Mesothelial cell of epicardium (in vitro differentiated cells): ENCODE data around the gene VAPB. TPM values are rescaled to one million over a fixed set of nuclear protein-coding genes. Genes with fewer than 3 reads are reported as not detected.

Experiments used
- DNase-seq, 2 experiments: peaks; one replicate each; pipeline ENCODE4 v3.0.0; 2021; ENCODE audit warnings: low spot score in 2 of 2; ENCODE audit not compliant: unreplicated experiment in 2 of 2
- H3K27ac Mint-ChIP-seq: 2 replicates; pipeline ENCODE4 v1.8.0; 2021; ENCODE audit warnings: mixed read lengths
- H3K27me3 Mint-ChIP-seq: 2 replicates; pipeline ENCODE4 v1.8.0; 2021; ENCODE audit warnings: low read depth, mixed read lengths
- H3K36me3 Mint-ChIP-seq: 2 replicates; pipeline ENCODE4 v1.8.0; 2021; ENCODE audit warnings: mixed read lengths
- H3K4me1 Mint-ChIP-seq: 2 replicates; pipeline ENCODE4 v1.8.0; 2021; ENCODE audit warnings: mixed read lengths
- H3K4me3 Mint-ChIP-seq: 2 replicates; pipeline ENCODE4 v1.8.0; 2021; ENCODE audit warnings: mild to moderate bottlenecking, moderate library complexity, mixed read lengths
- H3K9me3 Mint-ChIP-seq: 2 replicates; pipeline ENCODE4 v1.8.0; 2021; ENCODE audit warnings: mixed read lengths
- CTCF ChIP-seq: fragments of 200-600 bp; sonication (generic); IDR thresholded peaks from one replicate; pipeline ENCODE4 v1.5.0; 2021; ENCODE audit warnings: antibody characterized with exemption; ENCODE audit not compliant: unreplicated experiment
- total RNA-seq: library from RNA; stranded (reverse); gene quantifications from 3 replicates; pipeline ENCODE4 v1.2.1, GENCODE V29; 2021

Gene VAPB
- total RNA-seq, 1 donor from 2014 or later = 52.9 TPM

- H3K27me3 Mint-ChIP-seq = peaks cover 9% of the 10 kb centered on the region
- TF ChIP-seq CTCF = no peak
- peaks cover 4% of the 10 kb centered on the region for H3K4me1 Mint-ChIP-seq
- peaks cover 5% of the 10 kb centered on the region for H3K36me3 Mint-ChIP-seq
- peaks cover 28% of the 10 kb centered on the region for H3K9me3 Mint-ChIP-seq
- DNase-seq = no peak
- no peak overlapping the region for H3K4me3 Mint-ChIP-seq
- H3K27ac Mint-ChIP-seq = no peak overlapping the region
Observed at GRCh38 chr20:58478141-58478805, 89.2 kb downstream of the VAPB start.

DNA sequence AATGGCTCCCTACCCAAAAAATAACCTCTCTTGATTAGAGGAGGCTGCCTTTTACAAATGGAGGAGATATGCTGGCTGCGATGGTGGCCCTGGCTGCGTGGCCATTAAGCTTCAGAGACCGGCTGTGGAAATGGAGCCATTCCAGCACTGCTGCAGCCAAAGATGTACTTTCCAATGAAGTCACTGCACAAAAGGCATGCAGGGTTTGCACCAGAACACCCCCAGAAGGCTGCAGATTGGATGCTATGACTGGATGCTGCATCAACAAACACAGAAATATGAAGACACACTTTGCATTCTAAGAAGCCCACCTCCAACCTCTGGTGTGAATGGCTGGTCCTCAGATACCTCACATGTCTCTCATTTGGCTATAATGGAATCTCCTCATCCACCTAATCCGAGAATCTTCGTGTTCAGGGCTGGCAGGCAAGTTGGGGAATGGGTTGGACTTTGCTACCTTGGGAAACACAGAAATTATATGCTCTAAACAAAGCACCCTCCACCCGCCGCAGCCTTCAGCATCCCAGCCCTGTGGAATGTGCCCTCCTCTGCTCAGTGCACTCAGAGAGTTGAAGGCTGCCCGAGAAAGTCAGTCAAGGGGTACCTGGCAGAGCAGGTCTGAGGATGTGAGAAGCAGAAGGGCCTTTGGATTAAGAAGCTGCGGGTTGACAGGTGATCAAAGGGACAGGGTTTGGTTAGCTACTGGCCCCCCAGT lies 90.9 kb downstream of the VAPB start:
- H3K4me1 Mint-ChIP-seq = peaks cover 4% of the 10 kb centered on the region
- DNase-seq = peak in 1 of 2 experiments; percentile 16
- H3K27ac Mint-ChIP-seq = no peak overlapping the region
- no peak overlapping the region for H3K4me3 Mint-ChIP-seq
- peaks cover 9% of the 10 kb centered on the region for H3K27me3 Mint-ChIP-seq
- H3K9me3 Mint-ChIP-seq = peaks cover 33% of the 10 kb centered on the region
- no peak for TF ChIP-seq CTCF
- H3K36me3 Mint-ChIP-seq = peaks cover 5% of the 10 kb centered on the region

GRCh38 chr20:58480551-58481336 lies 91.7 kb downstream of the VAPB start:
- no peak overlapping the region for H3K27ac Mint-ChIP-seq
- H3K4me3 Mint-ChIP-seq = no peak overlapping the region
- no peak for TF ChIP-seq CTCF
- peaks cover 41% of the 10 kb centered on the region for H3K9me3 Mint-ChIP-seq
- peak in 1 of 2 experiments; percentile 21 for DNase-seq
- peaks cover 9% of the 10 kb centered on the region for H3K27me3 Mint-ChIP-seq
- peaks cover 5% of the 10 kb centered on the region for H3K36me3 Mint-ChIP-seq
- H3K4me1 Mint-ChIP-seq = peaks cover 4% of the 10 kb centered on the region

GRCh38 chr20:58481481-58482021 lies 92.5 kb downstream of the VAPB start:
- H3K4me3 Mint-ChIP-seq = peak overlapping the region; percentile 42
- DNase-seq = peak in 1 of 2 experiments; percentile 65
- peaks cover 9% of the 10 kb centered on the region for H3K27me3 Mint-ChIP-seq
- H3K36me3 Mint-ChIP-seq = peaks cover 10% of the 10 kb centered on the region
- TF ChIP-seq CTCF = peak; percentile 50
- no peak overlapping the region for H3K27ac Mint-ChIP-seq
- peaks cover 47% of the 10 kb centered on the region for H3K9me3 Mint-ChIP-seq
- H3K4me1 Mint-ChIP-seq = peaks cover 4% of the 10 kb centered on the region

DNA sequence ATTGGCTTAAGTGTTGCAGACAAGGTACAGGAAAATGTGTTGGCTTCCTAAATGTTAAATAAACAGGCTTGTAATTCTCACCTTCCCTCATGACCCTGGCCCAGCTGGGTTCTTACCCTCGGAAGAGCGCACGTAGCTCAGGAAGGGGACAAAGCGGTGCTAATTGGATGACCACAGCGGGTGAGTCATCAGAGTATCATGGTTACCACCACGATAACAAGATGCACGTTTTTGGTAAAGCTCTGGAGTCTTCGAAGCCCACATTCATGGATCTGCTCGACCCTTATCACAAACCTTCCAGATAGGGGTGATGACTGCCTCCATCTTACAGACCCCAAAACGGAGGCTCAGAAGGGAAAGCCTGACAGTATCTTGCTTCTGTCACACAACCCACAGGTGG lies 93.4 kb downstream of the VAPB start:
- H3K27me3 Mint-ChIP-seq = peaks cover 9% of the 10 kb centered on the region
- no peak overlapping the region for H3K4me3 Mint-ChIP-seq
- peaks cover 11% of the 10 kb centered on the region for H3K36me3 Mint-ChIP-seq
- TF ChIP-seq CTCF = no peak
- DNase-seq = peak in 1 of 2 experiments; percentile 3
- H3K4me1 Mint-ChIP-seq = peaks cover 4% of the 10 kb centered on the region
- no peak overlapping the region for H3K27ac Mint-ChIP-seq
- H3K9me3 Mint-ChIP-seq = peaks cover 39% of the 10 kb centered on the region
